Fibroblast of lung (primary cell): ENCODE measurements around the gene BCAS3.

Source experiments
- CTCF ChIP-seq, 2 donors: IDR thresholded peaks in 1 of 2; conservative IDR thresholded peaks in 1 of 2; 1 replicate in 1 of 2; 2 replicates in 1 of 2; pipeline ENCODE4 v1.5.1; 2011 to 2012; ENCODE audit warnings: low read length in 2 of 2, control low read depth in 1 of 2, inconsistent platforms in 1 of 2, low read depth in 1 of 2, mild to moderate bottlenecking in 1 of 2
- EZH2 ChIP-seq: IDR thresholded peaks from 2 replicates; pipeline ENCODE4 v1.5.1; 2012; ENCODE audit warnings: low read length, control low read depth, mild to moderate bottlenecking; ENCODE audit errors: missing control alignments

- no peak for TF ChIP-seq CTCF (conservative IDR thresholded peaks at IDR 0.05 in 1 of 2, IDR thresholded peaks at IDR 0.05 in 1 of 2; ENCODE audit: low read depth in 1 of 2, low read length in 2 of 2)
- TF ChIP-seq EZH2 = no peak
These were observed 63.4 kb downstream of the BCAS3 start for GRCh38 chr17:60741031-60741430.
